ENCODE results near the gene PIP4K2A.

PIP4K2A gene

DNA sequence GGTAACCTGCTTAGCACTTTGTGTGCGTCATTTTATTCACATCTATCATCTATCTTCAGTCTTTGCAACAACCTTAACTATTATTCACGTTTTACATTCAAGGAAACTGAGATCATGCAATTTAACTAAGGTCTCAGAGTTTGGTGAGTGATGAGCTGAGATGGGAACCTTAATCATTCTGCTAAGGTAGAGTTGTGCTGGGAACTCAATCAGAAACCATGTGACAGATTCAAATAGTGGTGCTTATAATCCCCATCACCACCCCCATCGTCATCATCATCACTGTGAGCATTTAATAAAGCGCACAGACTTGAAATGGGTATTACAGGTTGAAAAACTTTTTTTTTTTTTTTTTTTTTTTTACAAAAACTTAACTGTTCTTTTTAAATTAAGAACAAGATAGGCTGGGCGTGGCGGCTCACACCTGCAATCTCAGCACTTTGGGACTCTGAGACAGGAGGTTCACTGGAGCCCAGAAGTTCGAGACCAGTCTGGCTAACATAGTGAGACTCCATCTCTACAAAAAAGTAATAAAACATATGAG is 160.9 kb downstream of the PIP4K2A start:
- no peaks in the 10 kb centered on the region for H3K9me3 ChIP-seq (replicated peaks; ENCODE audit: low read length)
- H3K36me3 ChIP-seq (ENCODE audit: insufficient read depth, low read length): no peaks in the 10 kb centered on the region
- H3K4me1 ChIP-seq (ENCODE audit: control insufficient read depth, insufficient read depth, low read length): peaks cover 43% of the 10 kb centered on the region
- H3K4me2 ChIP-seq (ENCODE audit: low read length): peak overlapping the region; percentile 56
- peak overlapping the region; percentile 14 for H3K4me3 ChIP-seq (ENCODE audit: low read length)
- H3K27me3 ChIP-seq (ENCODE audit: control insufficient read depth, insufficient read depth, low read length): no peaks in the 10 kb centered on the region
- no peak overlapping the region for H3K9ac ChIP-seq (ENCODE audit: low read depth, low read length)

GRCh38 chr10:22552888-22553378 is 161.4 kb downstream of the PIP4K2A start:
- H3K4me3 ChIP-seq (ENCODE audit: low read length): peak overlapping the region; percentile 14
- no peak overlapping the region for H3K9ac ChIP-seq (ENCODE audit: low read depth, low read length)
- no peaks in the 10 kb centered on the region for H3K27me3 ChIP-seq (ENCODE audit: control insufficient read depth, insufficient read depth, low read length)
- peaks cover 43% of the 10 kb centered on the region for H3K4me1 ChIP-seq (ENCODE audit: control insufficient read depth, insufficient read depth, low read length)
- no peaks in the 10 kb centered on the region for H3K36me3 ChIP-seq (ENCODE audit: insufficient read depth, low read length)
- no peaks in the 10 kb centered on the region for H3K9me3 ChIP-seq (replicated peaks; ENCODE audit: low read length)
- H3K4me2 ChIP-seq (ENCODE audit: low read length): peak overlapping the region; percentile 56

DNA sequence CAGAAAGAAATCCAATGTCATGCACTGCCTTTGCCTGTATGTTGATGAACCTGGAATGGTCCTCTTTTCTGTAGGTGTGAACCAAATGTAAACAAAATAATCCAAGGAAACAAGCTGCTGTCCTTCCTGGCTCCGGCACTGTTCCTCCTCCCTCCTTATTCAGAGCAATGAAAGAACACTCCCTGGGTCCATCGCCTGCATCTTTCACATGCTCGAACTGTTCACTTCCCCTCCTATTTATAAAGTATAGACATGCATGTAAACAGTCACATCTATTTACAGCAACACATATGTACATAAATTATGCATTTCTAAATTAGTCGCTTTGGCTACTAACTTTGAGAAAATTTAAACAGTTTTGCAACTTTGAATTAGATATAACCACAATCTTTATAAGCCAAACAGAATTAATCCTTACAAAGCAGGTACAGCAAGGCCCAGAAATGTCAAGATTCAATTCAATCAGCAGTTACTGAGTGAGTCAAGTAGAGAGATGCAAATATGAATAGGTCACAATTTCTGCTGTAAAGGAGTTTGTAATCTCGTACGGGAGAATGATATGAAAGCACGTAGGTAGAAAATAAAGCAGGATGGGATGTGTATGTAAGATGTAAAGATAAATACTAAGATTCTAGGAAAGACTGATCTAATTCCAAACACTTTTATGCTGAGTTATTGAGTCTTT is 162.6 kb downstream of the PIP4K2A start:
- H3K4me2 ChIP-seq (ENCODE audit: low read length): no peak overlapping the region
- peaks cover 6% of the 10 kb centered on the region for H3K36me3 ChIP-seq (ENCODE audit: insufficient read depth, low read length)
- no peak overlapping the region for H3K4me3 ChIP-seq (ENCODE audit: low read length)
- no peak overlapping the region for H3K9ac ChIP-seq (ENCODE audit: low read depth, low read length)
- no peaks in the 10 kb centered on the region for H3K27me3 ChIP-seq (ENCODE audit: control insufficient read depth, insufficient read depth, low read length)
- H3K9me3 ChIP-seq (replicated peaks; ENCODE audit: low read length): no peaks in the 10 kb centered on the region
- peaks cover 43% of the 10 kb centered on the region for H3K4me1 ChIP-seq (ENCODE audit: control insufficient read depth, insufficient read depth, low read length)

- Histone ChIP-seq H3K4me1 (ENCODE audit: control insufficient read depth, insufficient read depth, low read length) (peaks cover 43% of the 10 kb centered on the region), H3K4me2 (ENCODE audit: low read length) (no peak overlapping the region), H3K36me3 (ENCODE audit: insufficient read depth, low read length) (peaks cover 6% of the 10 kb centered on the region), H3K9me3 (replicated peaks; ENCODE audit: low read length) (no peaks in the 10 kb centered on the region), H3K9ac (ENCODE audit: low read depth, low read length) (no peak overlapping the region), H3K4me3 (ENCODE audit: low read length) (no peak overlapping the region), H3K27me3 (ENCODE audit: control insufficient read depth, insufficient read depth, low read length) (no peaks in the 10 kb centered on the region)
Measured at GRCh38 chr10:22550732-22551131, 163.6 kb downstream of the PIP4K2A start.

DNA sequence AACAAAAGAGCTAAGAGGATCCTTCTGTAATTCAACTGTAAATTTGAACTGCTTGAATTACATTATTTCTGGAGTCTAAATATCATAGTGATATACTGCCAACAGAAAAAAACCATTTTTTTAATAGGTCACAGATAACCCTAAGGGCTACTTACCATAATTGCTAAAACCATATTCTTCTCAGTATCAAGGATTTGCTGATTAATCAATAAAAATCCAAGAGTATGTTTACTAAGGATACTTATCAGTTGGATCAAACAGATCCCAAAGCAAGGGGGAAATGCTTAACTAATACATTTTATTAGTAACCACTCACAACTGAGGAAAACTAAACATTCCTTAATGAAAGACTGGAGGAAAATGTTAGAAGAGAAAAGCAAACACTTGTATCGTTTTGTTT is 166.0 kb downstream of the PIP4K2A start:
- Histone ChIP-seq H3K9ac (ENCODE audit: low read depth, low read length) (no peak overlapping the region), H3K9me3 (replicated peaks; ENCODE audit: low read length) (no peaks in the 10 kb centered on the region), H3K36me3 (ENCODE audit: insufficient read depth, low read length) (peaks cover 6% of the 10 kb centered on the region), H3K4me1 (ENCODE audit: control insufficient read depth, insufficient read depth, low read length) (peaks cover 25% of the 10 kb centered on the region), H3K4me3 (ENCODE audit: low read length) (no peak overlapping the region), H3K27me3 (ENCODE audit: control insufficient read depth, insufficient read depth, low read length) (no peaks in the 10 kb centered on the region), H3K4me2 (ENCODE audit: low read length) (no peak overlapping the region)

GRCh38 chr10:22545643-22546042 is 168.7 kb downstream of the PIP4K2A start:
- Histone ChIP-seq H3K4me3 (ENCODE audit: low read length) (no peak overlapping the region), H3K36me3 (ENCODE audit: insufficient read depth, low read length) (peaks cover 16% of the 10 kb centered on the region), H3K4me1 (ENCODE audit: control insufficient read depth, insufficient read depth, low read length) (peaks cover 6% of the 10 kb centered on the region), H3K9ac (ENCODE audit: low read depth, low read length) (no peak overlapping the region), H3K9me3 (replicated peaks; ENCODE audit: low read length) (no peaks in the 10 kb centered on the region), H3K4me2 (ENCODE audit: low read length) (no peak overlapping the region), H3K27me3 (ENCODE audit: control insufficient read depth, insufficient read depth, low read length) (no peaks in the 10 kb centered on the region)

- no peaks in the 10 kb centered on the region for H3K27me3 ChIP-seq (ENCODE audit: control insufficient read depth, insufficient read depth, low read length)
- no peak overlapping the region for H3K9ac ChIP-seq (ENCODE audit: low read depth, low read length)
- H3K36me3 ChIP-seq (ENCODE audit: insufficient read depth, low read length): peaks cover 16% of the 10 kb centered on the region
- no peak overlapping the region for H3K4me2 ChIP-seq (ENCODE audit: low read length)
- no peaks in the 10 kb centered on the region for H3K9me3 ChIP-seq (replicated peaks; ENCODE audit: low read length)
- no peak overlapping the region for H3K4me3 ChIP-seq (ENCODE audit: low read length)
- H3K4me1 ChIP-seq (ENCODE audit: control insufficient read depth, insufficient read depth, low read length): no peaks in the 10 kb centered on the region
Measured at GRCh38 chr10:22544325-22545068, 169.9 kb downstream of the PIP4K2A start.

GRCh38 chr10:22542773-22543172 is 171.6 kb downstream of the PIP4K2A start:
- no peak overlapping the region for H3K9ac ChIP-seq (ENCODE audit: low read depth, low read length)

DNA sequence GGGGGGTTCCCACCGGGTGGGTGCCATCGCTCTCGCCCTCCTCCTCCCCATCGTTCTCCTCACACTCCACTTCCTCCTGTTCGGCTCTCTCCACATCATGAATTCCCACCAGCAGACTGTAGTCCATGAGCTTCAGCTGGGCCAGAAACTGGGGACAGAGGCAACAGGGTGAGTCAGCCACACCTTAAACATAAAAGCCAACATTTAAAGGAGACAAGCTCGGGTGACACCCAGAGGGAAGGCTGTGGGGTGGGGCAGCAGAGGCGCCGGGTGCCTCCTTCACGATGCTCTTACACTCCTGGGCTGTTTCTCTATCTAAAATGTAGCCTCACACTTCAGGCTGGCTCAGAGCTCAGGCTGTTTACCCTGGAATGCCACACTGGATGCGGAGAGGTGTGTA is 172.5 kb downstream of the PIP4K2A start:
- no peak overlapping the region for H3K4me3 ChIP-seq (ENCODE audit: low read length)
- no peaks in the 10 kb centered on the region for H3K27me3 ChIP-seq (ENCODE audit: control insufficient read depth, insufficient read depth, low read length)
- no peak overlapping the region for H3K4me2 ChIP-seq (ENCODE audit: low read length)
- H3K4me1 ChIP-seq (ENCODE audit: control insufficient read depth, insufficient read depth, low read length): no peaks in the 10 kb centered on the region
- no peaks in the 10 kb centered on the region for H3K9me3 ChIP-seq (replicated peaks; ENCODE audit: low read length)
- no peak overlapping the region for H3K9ac ChIP-seq (ENCODE audit: low read depth, low read length)
- H3K36me3 ChIP-seq (ENCODE audit: insufficient read depth, low read length): peaks cover 23% of the 10 kb centered on the region

More at GRCh38 chr10:22542773-22543172, 171.6 kb downstream of the PIP4K2A start:
- Histone ChIP-seq H3K4me1 (ENCODE audit: control insufficient read depth, insufficient read depth, low read length) (no peaks in the 10 kb centered on the region), H3K9me3 (replicated peaks; ENCODE audit: low read length) (no peaks in the 10 kb centered on the region), H3K36me3 (ENCODE audit: insufficient read depth, low read length) (peaks cover 26% of the 10 kb centered on the region), H3K27me3 (ENCODE audit: control insufficient read depth, insufficient read depth, low read length) (no peaks in the 10 kb centered on the region), H3K4me2 (ENCODE audit: low read length) (no peak overlapping the region), H3K4me3 (ENCODE audit: low read length) (no peak overlapping the region)

DNA sequence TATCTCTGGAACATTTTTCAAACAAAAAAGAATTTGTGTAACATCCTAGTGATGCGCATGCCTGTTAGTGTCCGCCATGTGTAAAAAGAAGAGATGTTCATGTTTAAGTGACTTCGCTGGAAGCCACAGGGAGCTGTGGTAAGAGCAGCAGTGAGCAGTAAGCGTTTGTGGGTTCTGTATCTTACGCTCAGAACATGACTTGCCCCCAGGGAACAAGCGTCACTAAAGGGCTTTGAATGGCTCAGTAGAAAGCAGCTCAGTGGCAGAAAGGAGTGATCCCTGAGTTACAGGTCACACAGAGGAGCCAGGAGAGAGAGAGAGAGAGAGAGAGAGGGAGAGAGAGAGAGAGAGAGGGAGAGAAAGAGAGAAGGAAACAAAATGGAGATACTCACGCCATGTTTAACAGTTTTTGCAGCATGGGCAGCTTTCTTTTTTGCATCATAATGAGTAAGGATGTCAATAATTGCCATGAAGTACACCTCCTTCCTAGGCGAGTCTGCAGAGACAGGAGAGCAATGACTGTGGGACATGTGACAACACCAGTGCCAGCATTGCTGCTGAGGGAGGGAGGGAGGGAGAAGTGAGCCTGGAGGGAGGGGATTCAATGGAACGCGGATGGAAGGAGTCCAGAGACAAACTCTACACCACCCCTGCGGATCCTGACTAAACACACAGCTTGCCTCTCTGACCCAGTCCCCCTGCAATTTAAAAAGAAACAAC is 174.6 kb downstream of the PIP4K2A start:
- H3K4me1 ChIP-seq (ENCODE audit: control insufficient read depth, insufficient read depth, low read length): no peaks in the 10 kb centered on the region
- no peak overlapping the region for H3K4me3 ChIP-seq (ENCODE audit: low read length)
- H3K9me3 ChIP-seq (replicated peaks; ENCODE audit: low read length): no peaks in the 10 kb centered on the region
- no peak overlapping the region for H3K4me2 ChIP-seq (ENCODE audit: low read length)
- H3K36me3 ChIP-seq (ENCODE audit: insufficient read depth, low read length): peaks cover 23% of the 10 kb centered on the region
- H3K9ac ChIP-seq (ENCODE audit: low read depth, low read length): no peak overlapping the region
- H3K27me3 ChIP-seq (ENCODE audit: control insufficient read depth, insufficient read depth, low read length): no peaks in the 10 kb centered on the region

- Histone ChIP-seq H3K36me3 (ENCODE audit: insufficient read depth, low read length) (peaks cover 23% of the 10 kb centered on the region), H3K4me2 (ENCODE audit: low read length) (no peak overlapping the region), H3K9ac (ENCODE audit: low read depth, low read length) (no peak overlapping the region), H3K27me3 (ENCODE audit: control insufficient read depth, insufficient read depth, low read length) (no peaks in the 10 kb centered on the region), H3K9me3 (replicated peaks; ENCODE audit: low read length) (no peaks in the 10 kb centered on the region), H3K4me3 (ENCODE audit: low read length) (no peak overlapping the region), H3K4me1 (ENCODE audit: control insufficient read depth, insufficient read depth, low read length) (no peaks in the 10 kb centered on the region)
Measured at GRCh38 chr10:22537810-22538209, 176.6 kb downstream of the PIP4K2A start.

All from skeletal muscle satellite cell (primary cell).